ENCODE results near the gene GALNT18. TPM values are rescaled to one million over a fixed set of nuclear protein-coding genes. Genes with fewer than 3 reads are reported as not detected.

GALNT18 gene
- total RNA-seq, 2 experiments from 2014 or later: not detected

DNA sequence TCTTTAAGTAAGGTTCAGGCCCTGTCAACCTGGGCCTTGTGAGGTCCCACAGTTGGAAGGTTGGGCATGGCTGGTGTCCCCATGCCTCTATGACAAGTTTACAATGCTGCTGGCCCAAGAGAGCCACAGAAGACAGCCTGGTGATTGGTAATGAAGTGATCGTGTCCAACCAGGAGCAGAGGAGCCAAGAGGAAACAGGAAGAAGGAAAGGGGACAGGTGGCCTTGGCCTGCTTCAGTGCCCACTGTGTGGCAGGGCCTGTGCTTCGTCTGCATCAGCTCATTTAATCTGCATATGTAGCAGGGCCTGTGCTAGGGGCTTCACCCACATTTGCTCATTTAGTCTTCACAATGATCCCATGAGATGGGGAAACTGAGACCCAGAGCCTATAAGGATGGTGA is 226.7 kb downstream of the GALNT18 start:
- Histone ChIP-seq H3K36me3 (ENCODE audit: insufficient read depth, low read length) (no peaks in the 10 kb centered on the region), H3K27ac (ENCODE audit: low read depth, low read length, poor library complexity, severe bottlenecking) (no peak overlapping the region), H2AFZ (ENCODE audit: low read length) (no peak overlapping the region), H4K20me1 (ENCODE audit: insufficient read depth, low read length) (no peaks in the 10 kb centered on the region), H3K4me3 (ENCODE audit: low read depth, low read length, poor library complexity, severe bottlenecking) (no peak overlapping the region), H3K4me1 (ENCODE audit: insufficient read depth, low read length, poor library complexity, severe bottlenecking) (no peaks in the 10 kb centered on the region), H3K4me2 (ENCODE audit: low read length) (no peak overlapping the region), H3K9me2 (ENCODE audit: insufficient read depth, low read length) (no peaks in the 10 kb centered on the region), H3K9me3 (ENCODE audit: low read length) (no peaks in the 10 kb centered on the region), H3K79me2 (ENCODE audit: insufficient read depth, low read depth, low read length) (no peaks in the 10 kb centered on the region)
- TF ChIP-seq, protein P1, sequence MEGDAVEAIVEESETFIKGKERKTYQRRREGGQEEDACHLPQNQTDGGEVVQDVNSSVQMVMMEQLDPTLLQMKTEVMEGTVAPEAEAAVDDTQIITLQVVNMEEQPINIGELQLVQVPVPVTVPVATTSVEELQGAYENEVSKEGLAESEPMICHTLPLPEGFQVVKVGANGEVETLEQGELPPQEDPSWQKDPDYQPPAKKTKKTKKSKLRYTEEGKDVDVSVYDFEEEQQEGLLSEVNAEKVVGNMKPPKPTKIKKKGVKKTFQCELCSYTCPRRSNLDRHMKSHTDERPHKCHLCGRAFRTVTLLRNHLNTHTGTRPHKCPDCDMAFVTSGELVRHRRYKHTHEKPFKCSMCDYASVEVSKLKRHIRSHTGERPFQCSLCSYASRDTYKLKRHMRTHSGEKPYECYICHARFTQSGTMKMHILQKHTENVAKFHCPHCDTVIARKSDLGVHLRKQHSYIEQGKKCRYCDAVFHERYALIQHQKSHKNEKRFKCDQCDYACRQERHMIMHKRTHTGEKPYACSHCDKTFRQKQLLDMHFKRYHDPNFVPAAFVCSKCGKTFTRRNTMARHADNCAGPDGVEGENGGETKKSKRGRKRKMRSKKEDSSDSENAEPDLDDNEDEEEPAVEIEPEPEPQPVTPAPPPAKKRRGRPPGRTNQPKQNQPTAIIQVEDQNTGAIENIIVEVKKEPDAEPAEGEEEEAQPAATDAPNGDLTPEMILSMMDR (conservative IDR thresholded peaks at IDR 0.05; ENCODE audit: low read length): no peak
- no peak for TF ChIP-seq EZH2phosphoT487 (IDR thresholded peaks at IDR 0.05; ENCODE audit: borderline replicate concordance, low read depth, low read length)
- DNase-seq (ENCODE audit: low spot score): no peak
- intact Hi-C loops (cut with micrococcal nuclease; ENCODE audit: unreplicated experiment): no loop called here
- POLR2A ChIA-PET: no interaction called here
- no TSS peak for BruUV-seq (replicated peaks)
- CTCF ChIA-PET (ENCODE audit: unreplicated experiment): no interaction called here

GRCh38 chr11:11394241-11394640 is 227.6 kb downstream of the GALNT18 start:
- H3K79me2 ChIP-seq (ENCODE audit: insufficient read depth, low read depth, low read length): no peaks in the 10 kb centered on the region
- no TSS peak for BruUV-seq (replicated peaks)

DNA sequence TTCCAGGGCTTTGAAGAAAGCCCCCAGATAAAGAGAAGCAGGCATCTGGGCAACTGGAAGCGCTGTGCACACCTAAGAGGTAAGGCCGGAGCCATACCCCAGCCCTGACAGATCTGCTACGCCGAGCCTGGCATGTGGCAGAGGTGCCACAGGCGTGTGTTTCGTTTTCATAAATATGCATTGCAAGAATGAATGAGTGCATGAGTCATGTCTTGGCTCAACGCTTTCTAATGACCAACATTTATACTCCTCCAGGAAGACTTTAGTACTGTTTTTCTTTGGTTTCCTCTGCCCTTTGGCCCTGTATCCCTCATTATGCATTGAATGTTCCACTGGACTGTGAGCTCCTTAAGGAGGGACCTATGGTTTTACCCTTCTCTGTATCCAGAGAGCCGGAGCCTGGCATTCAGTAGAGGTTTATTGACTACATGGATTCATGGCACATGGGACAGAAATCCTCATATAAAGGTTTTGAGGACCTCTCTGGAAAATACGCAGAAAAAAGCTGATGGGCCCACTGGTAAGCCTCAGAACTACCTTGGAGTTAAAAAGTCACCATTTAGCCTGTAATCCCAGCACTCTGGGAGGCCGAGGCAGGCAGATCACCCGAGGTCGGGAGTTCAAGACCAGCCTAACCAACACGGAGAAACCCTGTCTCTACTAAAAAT is 229.9 kb downstream of the GALNT18 start:
- Histone ChIP-seq H3K4me3 (ENCODE audit: low read depth, low read length, poor library complexity, severe bottlenecking) (no peak overlapping the region), H3K27ac (ENCODE audit: low read depth, low read length, poor library complexity, severe bottlenecking) (no peak overlapping the region), H3K79me2 (ENCODE audit: insufficient read depth, low read depth, low read length) (no peaks in the 10 kb centered on the region), H3K4me1 (ENCODE audit: insufficient read depth, low read length, poor library complexity, severe bottlenecking) (no peaks in the 10 kb centered on the region), H3K9me2 (ENCODE audit: insufficient read depth, low read length) (no peaks in the 10 kb centered on the region), H4K20me1 (ENCODE audit: insufficient read depth, low read length) (no peaks in the 10 kb centered on the region), H3K4me2 (ENCODE audit: low read length) (no peak overlapping the region), H3K36me3 (ENCODE audit: insufficient read depth, low read length) (no peaks in the 10 kb centered on the region), H3K9me3 (ENCODE audit: low read length) (no peaks in the 10 kb centered on the region), H2AFZ (ENCODE audit: low read length) (no peak overlapping the region)
- intact Hi-C loops (cut with micrococcal nuclease; ENCODE audit: unreplicated experiment): no loop called here
- TF ChIP-seq, protein P1 (conservative IDR thresholded peaks at IDR 0.05; ENCODE audit: low read length): no peak
- TF ChIP-seq EZH2phosphoT487 (IDR thresholded peaks at IDR 0.05; ENCODE audit: borderline replicate concordance, low read depth, low read length): no peak
- DNase-seq (ENCODE audit: low spot score): no peak
- ChIA-PET POLR2A (no interaction called here), CTCF (ENCODE audit: unreplicated experiment) (no interaction called here)
- no TSS peak for BruUV-seq (replicated peaks)

More at GRCh38 chr11:11394241-11394640, 227.6 kb downstream of the GALNT18 start:
- Histone ChIP-seq H2AFZ (ENCODE audit: low read length) (no peak overlapping the region), H3K9me2 (ENCODE audit: insufficient read depth, low read length) (no peaks in the 10 kb centered on the region), H3K9me3 (ENCODE audit: low read length) (no peaks in the 10 kb centered on the region), H3K27ac (ENCODE audit: low read depth, low read length, poor library complexity, severe bottlenecking) (no peak overlapping the region), H3K4me1 (ENCODE audit: insufficient read depth, low read length, poor library complexity, severe bottlenecking) (no peaks in the 10 kb centered on the region), H4K20me1 (ENCODE audit: insufficient read depth, low read length) (no peaks in the 10 kb centered on the region), H3K36me3 (ENCODE audit: insufficient read depth, low read length) (no peaks in the 10 kb centered on the region), H3K4me3 (ENCODE audit: low read depth, low read length, poor library complexity, severe bottlenecking) (no peak overlapping the region), H3K4me2 (ENCODE audit: low read length) (no peak overlapping the region)
- ChIA-PET CTCF (ENCODE audit: unreplicated experiment) (no interaction called here), POLR2A (no interaction called here)
- no peak for TF ChIP-seq EZH2phosphoT487 (IDR thresholded peaks at IDR 0.05; ENCODE audit: borderline replicate concordance, low read depth, low read length)
- TF ChIP-seq, protein P1 (conservative IDR thresholded peaks at IDR 0.05; ENCODE audit: low read length): no peak
- no peak for DNase-seq (ENCODE audit: low spot score)
- intact Hi-C loops (cut with micrococcal nuclease; ENCODE audit: unreplicated experiment): no loop called here

All from OCI-LY7 (cell line).